NCI-H510A (cell line): ENCODE results near the gene TMEM234.

Source experiments
- DNase-seq: peaks from one replicate; lab custom pipeline; 2025; lab: John Stamatoyannopoulos, UW

TMEM234 gene

DNA sequence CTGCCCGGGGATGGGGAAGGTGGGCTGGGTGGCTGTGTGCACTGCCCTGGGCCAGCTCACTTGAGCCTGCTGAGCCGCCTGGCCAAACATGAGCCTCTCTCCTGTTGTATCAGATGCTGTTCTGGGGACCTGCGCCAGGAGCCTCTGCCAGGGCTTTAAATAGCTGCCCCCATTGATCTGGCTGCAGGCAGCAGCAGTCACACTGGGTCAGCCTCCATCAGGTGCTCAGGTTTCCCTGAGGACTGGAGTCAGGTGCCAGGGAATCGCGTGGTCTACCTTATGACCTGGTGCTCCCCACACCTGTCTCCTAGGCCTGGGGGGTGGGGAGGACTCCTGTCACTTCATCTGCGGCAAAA, 22.5 kb downstream of the TMEM234 start:
- DNase-seq, result peak; percentile 14

- DNase-seq, result no peak
Measured at GRCh38 chr1:32199043-32199716, 23.0 kb downstream of the TMEM234 start.

DNA sequence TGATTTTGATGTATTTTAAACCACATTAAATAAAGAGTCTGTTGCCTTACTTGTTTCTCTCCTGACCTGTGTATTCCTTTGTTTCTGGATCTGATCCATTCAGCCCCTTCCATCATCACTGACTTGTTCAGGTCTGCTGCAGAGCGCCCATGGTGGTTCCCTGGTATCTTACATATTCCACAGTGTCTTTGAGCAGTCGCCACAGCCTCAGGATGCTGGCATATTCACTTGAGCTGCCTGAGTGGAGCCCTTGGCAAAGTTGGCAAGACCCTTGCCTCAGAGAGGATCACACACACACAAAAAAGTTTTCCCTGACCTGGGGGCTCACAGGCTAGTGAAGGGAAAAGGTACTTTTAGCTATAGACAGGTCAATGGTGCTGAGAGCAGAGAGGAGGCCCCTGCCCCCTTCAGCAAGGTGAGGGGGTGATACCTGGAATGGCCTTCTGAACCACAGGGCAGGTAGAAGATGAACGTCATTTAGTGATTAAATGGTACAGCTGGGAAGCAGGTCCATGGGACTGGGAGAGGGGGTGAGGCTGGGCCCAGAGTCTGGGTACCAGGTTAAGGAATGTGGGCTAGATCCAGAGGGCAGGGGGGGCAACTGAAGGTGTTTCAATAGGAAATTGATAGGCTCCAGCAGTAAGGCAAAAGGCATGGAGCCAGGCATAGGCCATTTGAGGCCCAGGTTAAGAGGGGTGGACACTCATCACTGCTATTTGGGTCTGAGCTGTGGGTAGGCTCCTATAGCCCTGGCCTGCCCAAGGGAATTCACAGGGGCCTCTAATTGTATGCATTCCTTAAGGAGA, 23.7 kb downstream of the TMEM234 start:
- DNase-seq, result no peak

GRCh38 chr1:32197837-32198236, 24.3 kb downstream of the TMEM234 start:
- DNase-seq, result no peak

- no peak for DNase-seq
Measured at GRCh38 chr1:32197074-32197473, 25.1 kb downstream of the TMEM234 start.

- no peak for DNase-seq
Measured at GRCh38 chr1:32195972-32196823, 26.0 kb downstream of the TMEM234 start.

DNA sequence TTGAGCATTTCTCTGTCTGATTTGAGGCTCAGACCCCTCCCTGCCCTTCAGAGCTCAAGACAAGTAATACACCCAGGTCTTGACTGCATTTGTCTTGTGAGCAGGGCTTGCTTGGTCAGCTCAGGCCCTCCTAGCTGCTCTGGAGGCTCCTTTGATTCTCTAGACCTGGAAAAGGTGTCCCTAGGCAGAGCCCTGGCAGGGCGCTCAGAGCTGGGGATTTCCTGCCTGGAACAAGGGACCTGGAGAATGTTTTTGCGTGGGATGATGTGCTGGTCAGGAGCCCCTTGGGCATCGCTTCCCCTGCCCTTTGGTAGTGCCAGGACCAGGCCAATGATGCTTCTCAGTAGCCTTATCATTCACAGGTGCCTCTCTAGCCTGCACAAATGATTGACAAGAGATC, 26.6 kb downstream of the TMEM234 start:
- DNase-seq, result no peak

DNA sequence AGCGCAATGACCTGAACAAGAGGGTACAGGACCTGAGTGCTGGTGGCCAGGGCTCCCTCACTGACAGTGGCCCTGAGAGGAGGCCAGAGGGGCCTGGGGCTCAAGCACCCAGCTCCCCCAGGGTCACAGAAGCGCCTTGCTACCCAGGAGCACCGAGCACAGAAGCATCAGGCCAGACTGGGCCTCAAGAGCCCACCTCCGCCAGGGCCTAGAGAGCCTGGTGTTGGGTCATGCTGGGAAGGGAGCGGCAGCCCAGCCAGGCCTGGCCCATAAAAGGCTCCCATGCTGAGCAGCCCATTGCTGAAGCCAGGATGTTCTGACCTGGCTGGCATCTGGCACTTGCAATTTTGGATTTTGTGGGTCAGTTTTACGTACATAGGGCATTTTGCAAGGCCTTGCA, 27.2 kb downstream of the TMEM234 start:
- DNase-seq, result no peak

DNA sequence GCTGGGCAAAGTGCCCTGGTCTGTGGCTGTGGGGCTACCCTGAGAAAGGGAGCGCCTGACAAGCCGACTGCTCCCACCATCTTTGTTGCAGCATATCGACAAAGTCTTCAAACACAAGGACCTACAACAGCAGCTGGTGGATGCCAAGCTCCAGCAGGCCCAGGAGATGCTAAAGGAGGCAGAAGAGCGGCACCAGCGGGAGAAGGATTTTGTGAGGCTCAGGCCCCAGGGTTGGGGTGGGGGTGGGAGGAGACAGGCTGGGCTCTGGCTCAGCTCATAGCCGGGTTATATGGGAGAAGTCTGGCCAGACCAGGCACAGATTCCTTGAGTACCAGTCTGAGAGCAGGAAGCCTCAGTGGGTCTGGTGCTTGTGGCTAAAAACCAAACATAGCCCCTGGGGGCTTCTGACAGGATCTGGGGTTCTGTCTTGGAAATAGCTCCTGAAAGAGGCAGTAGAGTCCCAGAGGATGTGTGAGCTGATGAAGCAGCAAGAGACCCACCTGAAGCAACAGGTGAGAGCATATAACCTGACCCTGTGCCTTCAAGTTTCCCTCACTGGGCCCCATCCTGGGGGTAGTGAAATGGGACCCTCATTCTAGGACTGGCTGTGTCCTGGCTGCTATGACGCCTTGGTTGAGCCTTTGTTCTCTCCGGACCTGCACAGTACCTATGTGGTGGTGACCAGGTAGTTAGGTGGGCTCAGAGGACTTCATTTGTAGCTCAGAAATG, 29.8 kb downstream of the TMEM234 start:
- DNase-seq, result no peak

DNA sequence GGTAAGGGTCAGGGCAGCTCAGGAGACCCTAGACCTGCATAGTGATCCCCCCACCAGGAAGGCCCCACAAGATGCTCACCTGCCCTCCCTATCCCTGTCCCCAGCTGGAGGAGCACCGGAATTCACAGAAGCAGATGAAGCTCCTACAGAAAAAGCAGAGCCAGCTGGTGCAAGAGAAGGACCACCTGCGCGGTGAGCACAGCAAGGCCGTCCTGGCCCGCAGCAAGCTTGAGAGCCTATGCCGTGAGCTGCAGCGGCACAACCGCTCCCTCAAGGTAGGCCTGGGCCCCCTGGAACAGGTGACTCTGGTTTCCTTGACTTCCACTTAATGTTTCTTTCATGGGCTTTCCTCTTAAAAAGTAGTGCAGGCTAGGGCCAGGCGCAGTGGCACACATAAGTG, 34.3 kb downstream of the TMEM234 start:
- DNase-seq, result no peak

DNA sequence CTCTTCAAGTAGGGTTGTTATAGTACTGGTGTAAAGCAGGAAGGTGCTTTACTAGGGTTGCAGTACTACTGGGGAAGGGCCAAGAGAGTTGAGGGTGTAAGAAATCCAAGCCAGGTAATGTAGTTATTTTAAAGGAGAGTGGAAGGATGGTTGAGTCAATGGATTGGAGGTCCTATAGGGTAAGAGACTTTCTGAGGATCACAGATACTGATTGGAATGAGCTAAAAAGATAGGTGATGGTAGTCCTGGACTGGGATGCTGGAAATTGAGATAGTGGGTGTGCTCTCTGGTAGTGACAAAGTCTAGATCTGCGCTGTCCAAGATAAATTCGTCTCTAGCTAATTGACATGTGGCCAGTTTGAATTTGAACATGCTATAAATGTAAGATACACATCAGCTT, 35.7 kb downstream of the TMEM234 start:
- no peak for DNase-seq

DNA sequence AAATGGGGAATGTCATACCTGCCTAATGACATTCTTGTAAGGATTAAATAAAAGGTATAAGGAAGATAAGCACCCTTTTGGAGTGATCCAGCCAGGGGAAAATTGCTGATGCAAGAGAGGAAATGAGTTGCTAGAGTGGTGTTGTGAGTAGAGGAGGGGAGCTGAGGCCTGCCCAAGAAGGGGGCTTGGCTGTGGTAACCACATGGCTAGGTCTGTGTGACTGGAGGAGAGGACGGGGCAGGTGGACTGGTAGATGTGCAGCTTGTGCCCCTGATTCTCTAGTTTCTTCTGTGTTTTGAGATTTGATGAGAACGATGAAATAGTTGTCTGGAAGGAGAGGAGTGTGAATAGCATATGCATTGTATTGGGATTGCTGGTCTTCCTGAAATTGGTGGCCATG, 36.1 kb downstream of the TMEM234 start:
- DNase-seq, result no peak

DNA sequence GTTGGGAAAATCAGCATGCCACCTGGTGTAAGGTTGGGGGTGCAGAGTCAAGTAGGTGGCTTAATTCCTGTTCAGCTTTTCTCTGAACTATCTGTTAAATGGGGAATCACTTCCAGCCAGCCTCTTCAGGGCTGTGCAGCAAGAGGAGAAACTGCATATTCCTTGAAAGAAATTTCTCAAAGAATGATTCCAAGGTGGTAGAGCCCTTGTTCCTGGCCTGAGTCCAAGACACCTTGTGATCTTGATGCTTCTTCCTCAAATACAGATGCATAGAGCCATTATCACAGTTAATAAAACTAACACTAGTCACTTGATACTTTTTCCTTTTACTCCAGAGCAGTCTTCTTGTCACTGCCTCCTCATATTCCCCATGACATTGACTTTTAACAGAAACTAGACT, 37.5 kb downstream of the TMEM234 start:
- no peak for DNase-seq

- DNase-seq, result no peak
Measured at GRCh38 chr1:32182060-32182459, 40.1 kb downstream of the TMEM234 start.

GRCh38 chr1:32181563-32181962, 40.6 kb downstream of the TMEM234 start:
- no peak for DNase-seq

- DNase-seq, result no peak
Measured at GRCh38 chr1:32181065-32181464, 41.1 kb downstream of the TMEM234 start.

DNA sequence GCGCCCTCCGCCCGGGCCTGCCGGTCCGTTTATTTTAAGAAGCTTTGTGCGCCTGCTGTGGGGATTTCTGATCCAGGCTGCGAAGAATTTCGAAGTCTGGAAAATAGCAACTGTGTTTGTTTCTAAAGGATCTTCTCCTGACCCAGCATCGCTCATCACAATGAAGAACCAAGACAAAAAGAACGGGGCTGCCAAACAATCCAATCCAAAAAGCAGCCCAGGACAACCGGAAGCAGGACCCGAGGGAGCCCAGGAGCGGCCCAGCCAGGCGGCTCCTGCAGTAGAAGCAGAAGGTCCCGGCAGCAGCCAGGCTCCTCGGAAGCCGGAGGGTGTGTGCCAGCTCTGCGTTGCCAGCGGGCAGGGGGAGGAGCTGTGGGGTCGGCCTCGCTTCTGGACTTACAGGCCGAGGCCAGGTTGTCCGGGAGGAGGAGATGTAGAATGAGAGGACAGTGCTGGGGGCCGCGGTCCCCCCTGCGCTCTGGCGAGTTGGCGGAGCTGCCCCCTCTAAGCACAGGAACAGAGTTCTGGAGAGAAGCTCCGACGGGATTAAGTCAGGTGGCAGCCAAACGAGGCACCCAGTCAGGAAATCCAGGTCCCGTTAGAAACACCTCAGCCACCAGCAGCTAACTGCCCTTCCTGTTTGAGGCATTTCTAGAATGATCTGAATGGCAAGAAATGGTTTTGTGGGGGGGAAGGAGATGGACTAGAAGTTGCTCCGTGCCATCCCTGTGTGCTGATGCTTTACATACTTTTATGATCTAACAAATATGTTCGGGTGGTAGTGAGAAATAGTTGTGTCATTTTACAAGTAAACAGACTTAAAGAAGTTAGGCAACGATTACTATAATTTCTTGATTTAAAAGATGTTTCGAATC, 41.7 kb downstream of the TMEM234 start:
- no peak for DNase-seq

- peak; percentile 67 for DNase-seq
Measured at GRCh38 chr1:32179443-32180185, 42.5 kb downstream of the TMEM234 start, which contains the start of gene TXLNA. Gene TXLNA (plus strand): TSS chr1:32179675. CDS start chr1:32180346, 671 bp downstream.

DNA sequence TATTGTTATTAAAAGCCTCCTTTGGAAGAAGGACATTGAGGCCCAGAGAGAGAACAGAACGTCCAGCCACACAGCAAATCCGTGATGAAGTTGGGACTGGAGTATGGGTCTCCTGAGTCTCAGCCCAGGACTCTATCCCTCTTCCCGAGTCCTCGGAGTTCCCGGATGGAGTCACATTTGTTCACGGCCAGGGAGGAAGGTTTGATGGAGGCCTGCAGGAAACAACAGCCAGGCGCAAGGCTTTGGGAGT, 43.0 kb downstream of the TMEM234 start:
- DNase-seq, result no peak

- no peak for DNase-seq
Measured at GRCh38 chr1:32178380-32179192, 43.6 kb downstream of the TMEM234 start.
